ENCODE results near the gene MORN1. TPM values are rescaled to one million over a fixed set of nuclear protein-coding genes. Genes with fewer than 3 reads are reported as not detected.

MORN1 gene
- total RNA-seq, 1 donor from 2014 or later = 24.3 TPM

DNA sequence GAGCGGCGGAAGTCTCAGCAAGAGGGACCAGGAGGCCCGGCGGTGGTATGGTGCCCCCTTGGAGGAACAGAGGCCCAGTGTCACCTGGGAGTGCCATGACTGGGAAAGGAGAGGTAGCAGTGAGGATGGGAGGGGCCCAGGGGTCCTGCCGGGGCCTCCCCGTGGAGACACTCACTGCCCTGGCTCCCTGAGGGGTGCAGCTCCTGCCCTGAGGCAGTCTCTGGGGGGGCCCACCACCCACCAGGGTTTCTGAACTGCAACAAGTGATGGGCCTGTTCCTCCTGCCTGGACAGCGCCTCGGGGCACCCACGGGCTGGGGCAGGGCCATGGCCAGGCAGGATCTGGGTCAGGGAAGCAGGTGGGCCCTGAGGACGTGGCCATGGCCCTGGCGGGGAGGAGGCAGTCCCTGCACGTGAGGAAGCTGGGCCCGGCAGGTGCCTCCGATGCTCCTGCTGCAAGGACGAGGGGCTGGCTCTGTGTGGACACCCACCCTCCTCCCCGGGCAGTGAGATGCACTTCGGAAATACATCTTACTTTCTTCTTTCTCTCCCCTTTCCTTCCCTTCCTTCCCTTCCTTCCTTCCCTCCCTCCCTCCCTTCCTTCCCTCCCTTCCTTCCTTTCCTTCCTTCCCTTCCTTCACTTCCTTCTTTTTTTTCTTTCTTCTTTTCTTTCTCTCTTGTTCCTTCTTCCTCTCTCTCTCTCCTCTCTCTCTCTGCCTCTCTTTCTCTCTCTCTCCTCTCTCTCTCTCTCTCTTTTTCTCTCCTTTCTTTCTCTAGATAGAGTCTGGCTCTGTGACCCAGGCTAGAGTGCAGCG is 66.6 kb downstream of the MORN1 start:
- peak overlapping the region; percentile 84 for H3K27ac Mint-ChIP-seq
- DNase-seq (ENCODE audit: low spot score in 2 of 2, unreplicated experiment in 2 of 2) = no peak
- TF ChIP-seq CTCF (IDR thresholded peaks at IDR 0.05; ENCODE audit: unreplicated experiment) = no peak

DNA sequence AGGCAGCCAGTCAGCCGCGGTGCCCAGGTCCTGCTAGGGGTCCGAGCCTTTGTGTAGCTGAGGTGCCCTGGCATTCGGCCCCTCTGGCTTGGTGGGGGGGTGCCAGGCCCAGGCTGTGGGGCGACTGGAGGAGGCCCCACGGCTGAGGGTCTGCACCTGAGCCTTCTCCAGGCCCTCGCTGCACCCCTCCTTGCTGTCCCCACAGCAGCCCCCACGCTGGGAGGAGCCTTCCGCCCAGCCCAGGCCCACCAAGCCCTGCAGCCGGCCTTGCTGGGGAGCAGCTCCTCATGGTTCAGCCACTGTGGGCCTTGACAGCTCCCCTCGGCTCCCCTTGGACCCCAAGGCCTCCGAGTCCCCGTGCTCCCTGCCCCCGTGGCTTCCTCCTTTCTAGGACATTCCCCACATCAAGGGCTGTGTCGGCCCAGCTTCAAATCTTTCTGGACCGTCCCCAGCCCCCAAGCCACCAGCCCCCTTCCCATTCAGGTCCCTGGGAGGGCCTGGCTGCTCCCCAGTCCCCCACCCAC is 67.8 kb downstream of the MORN1 start:
- H3K27ac Mint-ChIP-seq = peak overlapping the region; percentile 99
- H3K4me3 Mint-ChIP-seq = no peak overlapping the region
- H3K36me3 Mint-ChIP-seq = no peaks in the 10 kb centered on the region
- no peak for DNase-seq (ENCODE audit: low spot score in 2 of 2, unreplicated experiment in 2 of 2)
- no peaks in the 10 kb centered on the region for H3K9me3 Mint-ChIP-seq
- H3K27me3 Mint-ChIP-seq (ENCODE audit: low read depth) = peaks cover 6% of the 10 kb centered on the region
- TF ChIP-seq CTCF (IDR thresholded peaks at IDR 0.05; ENCODE audit: unreplicated experiment) = no peak
- peaks cover 50% of the 10 kb centered on the region for H3K4me1 Mint-ChIP-seq

More for the DNA sequence above, 66.6 kb downstream of the MORN1 start:
- no peaks in the 10 kb centered on the region for H3K9me3 Mint-ChIP-seq
- H3K36me3 Mint-ChIP-seq = no peaks in the 10 kb centered on the region
- peaks cover 55% of the 10 kb centered on the region for H3K4me1 Mint-ChIP-seq
- peaks cover 6% of the 10 kb centered on the region for H3K27me3 Mint-ChIP-seq (ENCODE audit: low read depth)
- H3K4me3 Mint-ChIP-seq = no peak overlapping the region

DNA sequence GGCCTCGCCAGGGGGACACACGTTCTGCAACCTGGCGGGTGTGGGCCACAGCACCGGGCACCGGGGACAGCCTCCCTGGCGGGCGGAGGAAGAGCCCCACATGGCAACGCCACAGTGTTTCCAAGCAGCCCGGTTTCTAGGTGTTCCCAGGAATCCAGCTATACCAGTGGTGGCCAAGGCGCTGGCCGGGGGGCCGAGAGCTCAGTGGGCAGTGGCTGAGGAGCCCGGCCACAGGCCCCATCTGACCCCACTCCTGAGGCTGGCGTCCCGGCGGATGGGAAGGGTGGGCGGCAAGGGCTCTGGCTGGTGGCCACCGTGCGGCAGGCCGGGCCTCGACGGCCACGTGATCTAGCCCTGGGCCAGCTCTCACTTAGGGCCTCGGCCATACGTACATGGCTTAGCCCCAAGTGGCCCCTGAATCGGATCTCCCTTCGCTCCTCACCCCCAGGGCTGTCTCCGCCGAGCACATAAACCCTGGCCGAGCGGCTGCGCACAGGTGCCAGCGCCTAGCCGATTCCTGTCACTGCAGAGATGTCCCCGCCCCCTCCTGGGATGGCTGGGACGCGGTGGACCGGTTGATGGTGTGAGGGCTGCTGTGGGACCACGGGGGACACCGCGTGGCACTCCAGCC is 68.7 kb downstream of the MORN1 start:
- Mint-ChIP-seq H3K9me3 (no peaks in the 10 kb centered on the region), H3K27ac (peak overlapping the region; percentile 99), H3K27me3 (ENCODE audit: low read depth) (peaks cover 6% of the 10 kb centered on the region), H3K36me3 (no peaks in the 10 kb centered on the region), H3K4me3 (peak overlapping the region; percentile 36), H3K4me1 (peaks cover 48% of the 10 kb centered on the region)
- no peak for TF ChIP-seq CTCF (IDR thresholded peaks at IDR 0.05; ENCODE audit: unreplicated experiment)
- DNase-seq (ENCODE audit: low spot score in 2 of 2, unreplicated experiment in 2 of 2) = no peak

GRCh38 chr1:2322065-2322571 is 69.2 kb downstream of the MORN1 start:
- DNase-seq (ENCODE audit: low spot score in 2 of 2, unreplicated experiment in 2 of 2) = peak; percentile 77 to 87
- Mint-ChIP-seq H3K4me3 (peak overlapping the region; percentile 36), H3K4me1 (peaks cover 46% of the 10 kb centered on the region), H3K9me3 (no peaks in the 10 kb centered on the region), H3K27me3 (ENCODE audit: low read depth) (peaks cover 6% of the 10 kb centered on the region), H3K27ac (peak overlapping the region; percentile 99), H3K36me3 (no peaks in the 10 kb centered on the region)
- no peak for TF ChIP-seq CTCF (IDR thresholded peaks at IDR 0.05; ENCODE audit: unreplicated experiment)

DNA sequence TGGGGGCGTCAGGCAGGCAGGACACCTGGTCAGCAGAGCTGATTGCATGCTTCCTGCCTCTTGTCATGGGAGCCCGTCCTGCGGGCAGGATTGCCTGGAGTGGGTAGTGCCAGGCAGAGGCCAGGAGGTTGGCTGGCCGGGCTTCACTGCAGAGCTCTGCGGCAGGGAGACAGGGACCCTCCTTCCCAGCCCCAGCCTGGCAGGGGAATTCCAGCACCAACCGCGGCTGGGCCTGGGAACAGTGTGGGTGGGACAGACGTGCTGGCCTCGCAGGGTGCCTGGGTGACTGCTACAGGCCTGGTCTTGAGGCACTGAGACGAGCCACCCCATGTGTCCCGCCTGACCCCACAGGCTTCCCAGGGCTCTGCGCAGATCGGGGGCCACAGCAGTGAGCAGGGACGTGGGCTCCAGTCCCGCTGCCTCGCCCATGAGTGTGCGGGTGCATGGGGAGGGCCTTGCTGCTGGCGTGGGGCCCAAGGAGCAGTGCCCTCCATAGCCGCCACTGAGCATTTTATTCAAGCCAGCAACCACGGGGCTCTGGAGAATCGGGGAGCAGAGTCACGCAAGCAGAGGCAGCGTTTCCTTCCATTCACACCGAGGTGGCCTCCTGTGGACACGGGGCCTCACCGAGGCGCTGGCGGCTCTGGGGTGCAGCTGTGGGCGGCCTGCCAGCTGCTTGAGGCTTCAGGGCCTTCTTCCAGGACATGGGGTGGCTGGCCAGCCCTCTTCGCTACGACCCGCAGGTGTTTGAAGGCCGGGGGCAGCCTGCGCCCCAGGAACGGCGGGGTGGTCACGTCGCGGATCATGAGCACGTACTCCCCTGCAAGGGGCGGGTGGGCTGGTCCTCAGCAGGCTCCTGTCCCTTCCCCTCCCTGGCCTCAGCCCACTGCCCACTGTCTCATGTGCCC is 70.3 kb downstream of the MORN1 start:
- no peaks in the 10 kb centered on the region for H3K36me3 Mint-ChIP-seq
- peaks cover 6% of the 10 kb centered on the region for H3K27me3 Mint-ChIP-seq (ENCODE audit: low read depth)
- no peak for TF ChIP-seq CTCF (IDR thresholded peaks at IDR 0.05; ENCODE audit: unreplicated experiment)
- no peaks in the 10 kb centered on the region for H3K9me3 Mint-ChIP-seq
- H3K4me1 Mint-ChIP-seq = peaks cover 46% of the 10 kb centered on the region
- DNase-seq (ENCODE audit: low spot score in 2 of 2, unreplicated experiment in 2 of 2) = no peak
- H3K4me3 Mint-ChIP-seq = peak overlapping the region; percentile 36
- peak overlapping the region; percentile 99 for H3K27ac Mint-ChIP-seq

Measured in mesothelial cell of epicardium (in vitro differentiated cells).